Measurements from ENCODE around the gene GYG2.
"Not testable (repeated sequence)": the region's sequence is repeated elsewhere in the genome, so short reads cannot be mapped to it uniquely, and the experiment has no call there.

Gene GYG2

DNA sequence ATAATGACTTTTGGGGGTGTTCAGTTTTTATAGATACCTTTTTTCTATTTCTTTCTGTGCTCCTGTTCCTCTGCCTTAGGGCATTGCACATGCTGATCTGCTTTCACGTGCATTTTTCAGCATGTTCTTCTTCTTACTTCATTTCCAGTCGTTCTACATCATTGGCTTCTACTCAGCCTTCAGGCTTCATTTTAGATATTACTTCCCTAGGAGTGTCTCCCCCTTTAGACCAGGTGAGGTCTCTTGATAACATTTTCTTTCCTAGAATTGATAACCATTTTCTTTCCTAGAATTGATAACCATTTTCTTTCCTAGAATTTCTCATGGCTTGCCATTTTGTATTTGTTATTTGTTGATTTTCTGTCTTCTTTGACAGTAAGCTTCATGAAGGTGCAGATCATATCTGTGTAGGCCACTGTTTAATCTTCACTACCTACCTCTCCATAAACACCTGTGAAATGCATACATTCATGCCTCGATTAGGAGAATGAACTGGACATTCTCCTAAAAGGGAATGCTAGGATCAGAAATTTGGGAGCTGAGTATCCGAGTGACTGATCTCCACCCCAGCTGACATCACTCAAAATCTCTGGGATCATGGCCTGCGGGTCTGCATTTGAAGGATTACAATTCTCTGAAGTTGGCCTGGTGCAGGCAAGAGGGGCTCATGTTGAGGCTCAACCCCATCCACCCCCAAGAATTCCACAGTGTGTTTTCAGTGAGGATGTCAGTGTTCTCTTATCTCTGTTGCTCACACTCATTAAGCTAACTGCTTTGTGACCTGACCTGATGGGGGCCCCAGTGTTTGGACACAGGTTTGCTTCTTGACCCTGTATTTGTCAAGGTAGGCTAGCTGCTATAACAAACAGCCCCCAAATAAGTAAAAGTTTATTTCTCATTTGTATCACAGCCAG lies 45.7 kb downstream of the GYG2 start:
- no peak for DNase-seq

DNA sequence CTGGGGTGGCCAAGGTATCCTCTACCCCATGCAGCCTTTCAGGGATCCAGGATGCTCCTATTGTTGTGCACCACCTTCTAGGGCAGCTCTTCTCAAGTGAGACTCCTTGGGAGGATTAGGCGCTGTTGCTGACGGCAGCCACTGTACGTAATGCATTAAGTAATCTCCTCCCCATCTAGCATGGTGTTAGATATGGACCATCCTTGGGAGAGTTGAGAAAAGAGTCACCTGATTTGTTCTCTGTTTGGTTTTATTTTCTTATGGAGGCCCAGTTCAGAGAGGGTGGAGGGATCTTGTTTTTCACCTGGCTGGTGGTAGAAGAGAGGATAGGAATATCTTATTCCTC lies 46.4 kb downstream of the GYG2 start:
- no peak for DNase-seq

DNA sequence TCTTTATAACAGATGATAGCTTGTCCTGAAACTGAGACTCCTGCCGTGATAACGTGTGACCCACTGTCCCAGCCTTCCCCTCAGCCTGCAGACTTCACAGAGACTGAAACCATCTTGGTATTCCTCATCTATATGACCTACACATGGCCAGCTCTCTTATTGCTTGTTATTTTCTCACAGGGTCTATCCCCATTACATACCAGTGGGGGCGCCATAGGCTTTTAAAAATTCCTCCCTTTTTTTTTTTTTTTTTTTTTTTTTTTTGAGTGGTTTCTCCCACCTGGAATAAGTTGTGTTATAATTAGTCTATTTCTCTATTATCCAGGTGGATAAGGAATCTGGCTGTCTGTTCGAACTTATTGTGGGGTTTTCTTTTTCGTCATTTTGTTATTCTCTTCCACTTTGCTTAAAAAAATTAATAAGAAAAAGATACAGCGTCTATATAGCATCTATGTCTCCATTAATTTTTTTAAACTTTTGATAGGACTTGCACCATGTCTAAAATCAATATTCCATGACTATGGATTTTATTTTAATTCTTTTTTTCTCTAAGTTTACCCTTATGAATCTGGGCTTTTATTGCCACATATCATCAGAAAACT lies 47.2 kb downstream of the GYG2 start:
- DNase-seq = peak; percentile 6 to 16

DNA sequence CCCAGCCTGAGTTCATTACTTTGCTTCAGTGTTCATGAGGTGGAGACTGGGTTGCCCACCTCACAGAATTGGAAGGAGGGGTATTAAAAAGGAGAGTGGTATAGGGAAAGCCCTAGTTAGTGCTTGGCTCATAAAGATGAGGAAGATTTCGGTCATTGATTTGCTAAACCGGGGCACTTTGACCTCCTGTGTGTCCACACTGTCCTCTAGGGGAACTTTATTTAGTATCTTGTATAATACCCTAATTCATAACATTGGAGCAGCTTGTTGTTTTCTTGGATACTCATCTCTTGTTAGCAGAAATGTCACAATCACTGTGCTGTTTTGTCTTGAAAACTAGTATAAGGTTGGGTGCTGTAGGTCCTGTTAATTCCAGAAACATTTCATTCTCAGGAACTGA lies 49.8 kb downstream of the GYG2 start:
- DNase-seq = no peak

DNA sequence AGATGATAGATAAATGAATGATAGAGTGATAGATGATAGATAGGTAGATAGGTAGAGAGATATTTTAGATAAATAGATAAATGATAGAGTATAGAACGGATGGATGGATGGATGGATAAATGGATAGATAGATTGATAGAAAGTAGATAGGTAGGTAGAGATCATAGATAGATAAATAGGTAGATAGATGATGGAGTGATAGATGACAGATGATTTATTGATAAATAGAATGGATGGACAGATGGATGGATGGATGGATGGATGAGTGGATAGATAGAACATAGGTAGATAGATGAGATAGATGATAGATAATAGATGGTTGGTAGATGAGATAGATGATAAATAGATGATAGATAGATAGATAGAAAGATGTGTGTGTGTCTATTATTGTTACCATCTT lies 50.9 kb downstream of the GYG2 start:
- no peak for DNase-seq

DNA sequence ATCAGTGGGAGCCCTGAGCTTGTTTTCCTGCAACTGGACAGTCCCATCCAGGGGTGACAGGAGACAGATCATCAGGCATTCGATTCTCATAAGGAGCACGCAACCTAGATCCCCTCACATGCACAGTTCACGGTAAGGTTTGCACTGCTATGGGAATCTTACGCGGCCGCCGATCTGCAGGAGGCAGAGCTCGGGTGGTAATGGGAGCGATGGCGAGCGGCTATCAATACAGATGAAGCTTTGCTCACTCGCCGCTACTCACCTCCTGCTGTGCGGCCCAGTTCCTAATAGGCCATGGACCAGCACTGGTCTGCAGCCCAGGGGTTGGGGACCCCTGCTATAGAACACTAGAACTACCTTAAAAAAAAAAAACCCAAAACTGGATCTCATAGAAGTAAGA lies 55.0 kb downstream of the GYG2 start:
- no peak for DNase-seq

DNA sequence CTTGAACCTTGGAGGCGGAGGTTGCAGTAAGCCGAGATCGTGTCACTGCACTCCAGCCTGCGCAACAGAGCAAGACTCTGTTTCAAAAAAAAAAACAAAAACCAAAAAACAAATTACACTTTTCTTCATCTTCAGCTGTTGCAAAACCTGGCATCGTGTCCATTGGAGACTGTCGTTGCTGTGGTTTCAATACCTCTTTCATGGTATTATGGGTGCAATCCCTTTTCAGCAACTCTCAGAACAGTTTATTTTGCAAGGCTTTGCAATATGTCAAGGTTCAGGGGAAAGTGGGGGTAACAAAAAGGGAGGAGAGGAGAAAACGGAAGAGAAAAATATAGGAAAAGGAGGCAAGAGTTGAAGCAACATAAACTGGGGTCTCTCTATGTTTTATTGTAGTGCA lies 59.6 kb downstream of the GYG2 start:
- DNase-seq = peak; percentile 27

DNA sequence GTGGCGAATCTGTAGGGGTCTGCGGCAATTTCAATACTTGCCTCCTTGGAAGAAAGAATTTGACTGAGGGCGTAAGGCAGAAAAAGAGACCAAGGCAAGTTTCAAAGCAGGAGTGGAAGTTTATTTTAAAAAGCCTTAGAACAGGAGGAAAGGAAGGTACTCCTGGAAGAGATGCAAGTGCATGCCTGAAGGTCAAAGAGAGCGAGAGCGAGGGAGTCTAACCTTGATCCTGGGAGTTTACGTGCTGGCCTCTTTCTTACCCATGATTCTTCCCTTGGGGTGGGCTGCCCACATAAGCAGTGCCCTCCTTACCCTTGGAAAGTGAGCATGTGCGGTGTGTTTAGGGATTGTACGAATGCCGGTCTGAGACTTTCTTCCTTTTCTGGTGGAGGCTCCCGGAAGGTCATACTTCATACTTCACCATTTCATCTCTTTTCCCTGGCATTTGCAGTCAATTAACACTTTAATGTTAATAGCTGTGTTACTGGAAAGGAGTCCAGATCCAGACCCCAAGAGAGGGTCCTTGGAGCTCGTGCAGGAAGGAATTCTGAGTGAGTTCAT lies 60.4 kb downstream of the GYG2 start:
- DNase-seq = peak in 1 of 2 donors; percentile 1

DNA sequence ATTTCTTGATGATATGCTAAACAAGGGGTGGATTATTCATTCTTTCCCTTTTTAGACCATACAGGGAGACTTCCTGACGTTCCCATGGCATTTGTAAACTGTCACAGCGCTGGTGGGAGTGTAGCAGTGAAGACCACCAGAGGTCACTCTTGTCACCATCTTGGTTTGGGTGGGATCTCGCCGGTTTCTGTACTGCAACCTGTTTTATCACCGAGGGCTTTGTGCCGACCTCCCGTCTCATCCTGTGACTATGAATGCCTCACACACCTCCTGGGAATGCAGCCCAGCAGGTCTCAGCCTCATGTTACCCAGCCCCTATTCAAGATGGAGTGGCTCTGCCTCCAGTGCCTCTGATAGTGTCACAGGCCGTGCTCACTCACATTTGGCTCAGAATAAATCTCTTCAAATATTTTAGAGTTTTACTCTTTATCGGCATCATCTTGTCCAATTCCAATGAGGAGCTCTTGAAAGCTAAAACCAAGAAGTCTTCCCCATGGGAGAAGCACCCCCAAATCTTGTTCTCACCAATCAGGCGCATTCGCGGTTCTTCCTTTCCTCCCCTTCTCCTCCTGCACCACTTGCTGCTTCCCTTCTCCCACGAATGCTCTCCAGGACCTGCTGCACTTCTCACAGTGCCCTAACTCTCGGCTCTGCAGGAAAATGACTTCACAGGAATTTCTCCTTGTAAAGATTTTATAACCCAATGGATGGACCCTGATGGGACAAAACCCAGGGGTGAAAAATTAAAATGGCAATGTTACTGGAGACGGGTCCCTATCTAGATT lies 61.2 kb downstream of the GYG2 start:
- not testable (repeated sequence) for DNase-seq

DNA sequence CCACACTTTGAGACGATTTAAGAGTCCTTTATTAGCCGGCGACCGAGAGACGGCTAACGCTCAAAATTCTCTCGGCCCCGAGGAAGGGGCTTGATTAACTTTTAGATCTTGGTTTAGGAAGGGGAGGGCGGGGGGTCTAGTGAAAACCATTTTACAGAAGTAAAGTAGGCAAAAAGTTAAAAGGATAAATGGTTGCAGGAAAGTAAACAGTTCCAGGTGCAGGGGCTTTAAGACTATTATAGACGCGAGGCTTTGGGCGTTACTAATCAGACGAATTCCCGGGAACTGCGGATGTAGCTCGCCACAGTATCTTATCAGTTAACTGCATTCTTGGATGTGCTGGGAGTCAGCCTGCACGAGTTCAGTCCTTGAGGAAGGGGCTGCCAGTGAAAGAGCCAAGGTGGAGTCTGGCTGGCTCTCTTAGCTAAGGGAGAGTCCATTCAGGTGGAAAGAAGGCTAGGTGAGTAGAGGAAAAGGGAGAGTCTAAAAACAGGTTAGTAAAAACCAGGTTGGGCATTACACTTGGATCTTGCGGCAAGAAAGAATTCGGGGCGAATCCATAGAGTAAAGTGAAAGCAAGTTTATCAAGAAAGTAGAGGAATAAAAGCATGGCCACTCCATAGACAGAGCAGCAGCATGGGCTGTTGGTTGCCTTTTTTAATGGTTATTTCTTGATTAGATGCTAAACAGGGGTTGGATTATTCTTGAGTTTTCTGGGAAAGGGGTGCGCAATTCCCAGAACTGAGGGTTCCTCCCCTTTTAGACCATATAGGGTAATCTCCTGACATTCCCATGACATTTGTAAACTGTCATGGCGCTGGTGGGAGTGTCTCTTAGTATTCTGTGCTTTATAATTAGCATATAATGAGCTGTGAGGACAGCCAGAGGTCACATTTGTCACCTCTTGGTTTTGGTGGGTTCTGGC lies 62.1 kb downstream of the GYG2 start:
- DNase-seq = not testable (repeated sequence)

DNA sequence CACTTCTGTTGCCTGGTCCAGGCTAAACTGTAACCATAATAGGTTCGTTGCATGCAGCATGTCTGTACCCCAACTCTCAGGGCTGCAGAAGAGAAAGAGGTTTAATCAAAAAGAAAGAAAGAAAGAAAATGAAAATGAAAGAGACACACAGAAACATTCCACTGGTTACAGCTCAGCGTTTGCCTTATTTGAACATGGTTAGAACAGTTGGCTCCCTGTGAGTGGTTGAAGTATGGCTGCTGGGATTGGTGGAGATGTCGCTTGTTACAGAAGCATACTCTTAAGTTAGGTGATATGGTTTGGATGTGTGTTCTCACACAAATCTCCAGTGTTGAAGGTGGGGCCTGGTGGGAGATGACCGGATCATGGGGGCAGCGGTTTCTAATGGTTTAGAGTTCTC lies 64.1 kb downstream of the GYG2 start:
- no peak for DNase-seq

DNA sequence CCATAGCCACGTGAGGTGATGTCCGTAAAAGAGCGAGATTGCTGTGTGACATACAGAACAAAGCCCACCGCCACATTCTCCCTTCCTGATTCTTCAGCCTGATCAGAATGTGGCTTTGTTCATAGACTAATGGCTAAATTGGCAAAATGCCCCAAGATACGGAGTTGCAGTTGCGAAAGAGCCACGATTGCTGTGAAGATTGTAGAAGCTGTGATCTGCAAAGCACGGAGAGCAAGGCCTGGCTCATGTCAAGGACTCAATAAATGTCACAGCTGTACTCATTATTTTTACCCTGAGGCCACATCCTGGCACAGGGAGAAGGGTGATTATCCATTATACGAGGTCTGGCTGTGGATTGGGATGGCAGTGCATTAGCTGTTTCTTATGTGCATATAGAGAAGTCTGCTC lies 66.2 kb downstream of the GYG2 start:
- DNase-seq = peak in 1 of 2 donors; percentile 25

DNA sequence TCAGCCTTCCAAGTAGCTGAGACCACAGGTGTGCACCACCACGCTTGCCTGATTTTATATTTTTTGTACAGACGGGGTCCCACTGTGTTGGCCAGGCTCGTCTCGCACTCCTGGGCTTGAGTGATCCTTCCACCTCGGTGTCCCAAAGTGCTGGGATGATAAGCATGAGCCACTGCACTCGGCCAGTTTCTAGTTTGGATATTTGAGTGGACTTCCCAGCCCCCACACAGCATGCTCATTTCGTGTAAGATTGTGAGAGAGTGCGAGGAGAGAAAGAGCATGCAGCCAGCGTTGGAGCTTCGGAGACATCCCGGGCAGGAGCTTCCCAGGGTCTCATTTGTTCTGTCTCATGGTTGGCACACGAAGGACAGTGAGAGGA lies 68.6 kb downstream of the GYG2 start:
- DNase-seq = no peak

DNA sequence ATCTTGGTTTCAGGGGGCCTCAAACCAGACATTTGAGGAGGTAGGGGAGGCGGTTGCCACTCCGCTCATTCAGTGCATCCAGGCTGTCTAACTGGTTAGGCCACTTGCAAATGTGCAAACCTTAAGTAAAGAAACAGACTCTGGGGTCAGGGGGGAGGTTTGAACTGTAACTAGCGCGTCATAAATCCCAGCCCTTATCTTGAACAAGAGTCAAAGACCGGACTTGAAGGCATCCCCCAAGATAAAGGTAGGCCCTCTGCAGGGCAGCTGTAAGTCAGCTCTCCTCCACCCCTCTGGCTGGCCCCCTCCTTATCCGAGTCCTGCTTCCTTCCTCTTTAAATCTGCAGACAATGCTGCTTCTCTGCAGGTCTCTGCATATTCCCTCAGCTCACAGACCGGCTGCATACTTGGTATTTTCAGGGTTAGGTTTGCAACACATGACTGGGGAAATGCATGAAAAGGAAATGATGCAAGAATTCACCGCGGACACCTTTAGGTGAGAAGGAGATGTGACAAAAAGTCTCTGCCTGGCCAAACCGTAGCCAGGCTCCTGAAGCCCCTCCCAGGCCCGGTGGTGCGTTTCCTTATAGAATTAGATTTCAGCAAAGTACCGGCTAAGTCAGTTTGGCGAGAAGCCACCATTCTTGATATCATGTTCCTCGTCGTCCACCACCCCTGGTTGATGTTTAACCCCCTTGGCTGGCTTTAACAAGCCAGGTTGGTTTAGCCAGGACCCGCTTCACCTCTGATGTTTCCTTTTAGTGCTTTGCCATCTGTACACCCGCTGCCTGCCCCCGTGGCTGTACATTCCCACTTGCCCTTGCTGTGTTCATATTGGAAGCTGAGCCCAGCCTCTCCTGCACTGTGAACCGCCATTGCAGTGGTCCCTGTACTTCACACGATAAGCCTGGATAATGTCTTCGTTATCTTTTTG lies 69.2 kb downstream of the GYG2 start:
- peak in 1 of 2 donors; percentile 1 for DNase-seq

DNA sequence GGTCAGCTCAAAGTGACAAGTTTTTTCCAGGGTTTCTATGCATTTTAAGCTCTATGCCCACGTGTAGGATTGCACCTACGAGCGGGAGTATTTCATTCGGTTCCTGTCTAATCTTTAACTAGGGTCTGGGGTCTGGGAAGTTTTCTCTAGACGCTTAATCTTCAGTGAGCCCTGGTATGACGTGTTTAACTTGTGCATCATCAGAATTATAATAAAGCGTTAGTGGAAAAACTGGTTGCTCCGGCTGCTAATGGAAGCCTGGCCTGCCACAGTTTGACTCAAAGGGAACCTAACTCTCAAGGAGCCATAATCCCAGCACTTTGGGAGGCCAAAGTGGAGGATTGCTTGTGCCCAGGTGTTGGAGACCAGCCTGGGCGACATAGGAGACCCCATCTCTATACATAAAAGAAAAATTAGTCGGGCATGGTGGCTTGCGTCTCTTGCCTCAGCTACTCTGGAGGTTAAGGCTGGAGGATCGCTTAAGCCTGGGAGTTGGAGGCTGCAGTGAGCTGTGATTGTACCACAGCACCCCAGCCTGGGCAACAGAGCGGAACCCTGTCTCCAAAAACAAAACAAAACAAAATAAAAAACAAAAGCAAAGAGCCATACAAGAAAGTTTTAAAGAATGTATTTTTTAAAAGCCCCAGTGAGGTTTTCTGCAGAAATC lies 70.2 kb downstream of the GYG2 start:
- no peak for DNase-seq

DNA sequence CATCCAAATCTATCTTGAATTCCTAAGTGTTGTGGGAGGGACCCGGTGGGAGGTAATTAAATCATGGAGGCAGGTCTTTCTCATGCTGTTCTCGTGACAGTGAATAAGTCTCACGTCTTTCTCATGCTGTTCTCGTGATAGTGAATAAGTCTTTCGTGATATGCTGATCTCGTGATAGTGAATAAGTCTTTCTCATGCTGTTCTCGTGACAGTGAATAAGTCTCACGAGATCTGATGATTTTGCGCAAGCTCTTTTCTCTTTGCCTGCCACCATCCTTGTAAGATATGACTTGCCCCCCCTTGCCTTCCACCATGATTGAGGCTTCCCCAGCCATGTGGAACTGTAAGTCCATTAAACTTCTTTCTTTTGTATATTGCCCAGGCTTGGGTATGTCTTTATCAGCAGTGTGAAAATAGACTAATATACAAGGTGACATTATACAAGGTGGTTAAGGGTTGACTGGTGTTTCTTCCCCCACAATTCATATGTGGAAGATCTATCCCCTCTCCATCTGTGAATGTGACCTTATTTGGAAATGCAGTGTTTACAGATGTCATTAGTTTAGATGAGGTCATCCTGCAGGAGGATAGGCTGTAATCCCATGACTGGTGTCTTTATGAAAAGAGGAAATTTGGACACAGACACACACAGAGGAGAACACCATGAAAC lies 72.8 kb downstream of the GYG2 start:
- peak; percentile 23 to 57 for DNase-seq

DNA sequence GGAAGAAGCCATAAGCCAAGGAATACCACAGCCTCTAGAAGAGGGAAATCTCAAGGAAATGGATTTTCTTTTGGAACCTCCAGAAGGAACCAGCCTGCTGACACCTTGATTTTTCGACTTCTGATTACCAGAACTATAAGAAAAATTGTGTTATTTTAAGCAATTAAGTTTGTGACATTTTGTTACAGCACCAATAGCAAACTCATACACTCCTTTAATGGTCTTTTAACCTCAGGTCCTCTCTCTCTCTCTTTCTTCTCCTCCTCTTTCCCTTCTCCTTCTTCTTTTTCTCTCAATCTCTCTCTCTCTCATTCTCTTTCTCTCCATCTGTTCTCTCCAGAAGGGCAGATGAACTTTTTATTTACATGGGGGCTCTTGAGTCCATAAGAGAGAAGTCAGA lies 74.1 kb downstream of the GYG2 start:
- DNase-seq = no peak

DNA sequence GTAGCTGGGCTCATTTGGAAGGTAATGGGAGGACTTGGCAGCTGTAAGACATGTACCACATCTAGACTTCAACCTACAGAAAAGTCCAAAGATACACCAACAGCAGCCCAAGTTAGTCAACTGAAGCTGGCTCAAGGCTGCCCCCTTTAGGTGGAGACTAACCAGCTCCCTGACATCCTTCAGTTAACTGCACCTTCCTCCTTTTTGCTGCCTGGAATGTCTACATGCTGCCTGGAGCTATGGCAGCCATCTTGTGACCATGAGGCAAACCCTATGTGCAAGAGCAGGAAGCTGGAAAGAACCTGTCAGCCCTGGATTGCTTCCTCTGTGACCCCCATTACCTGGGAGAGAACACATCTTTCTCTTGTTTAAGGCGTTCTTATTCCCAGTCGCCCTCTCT lies 74.6 kb downstream of the GYG2 start:
- no peak for DNase-seq

DNA sequence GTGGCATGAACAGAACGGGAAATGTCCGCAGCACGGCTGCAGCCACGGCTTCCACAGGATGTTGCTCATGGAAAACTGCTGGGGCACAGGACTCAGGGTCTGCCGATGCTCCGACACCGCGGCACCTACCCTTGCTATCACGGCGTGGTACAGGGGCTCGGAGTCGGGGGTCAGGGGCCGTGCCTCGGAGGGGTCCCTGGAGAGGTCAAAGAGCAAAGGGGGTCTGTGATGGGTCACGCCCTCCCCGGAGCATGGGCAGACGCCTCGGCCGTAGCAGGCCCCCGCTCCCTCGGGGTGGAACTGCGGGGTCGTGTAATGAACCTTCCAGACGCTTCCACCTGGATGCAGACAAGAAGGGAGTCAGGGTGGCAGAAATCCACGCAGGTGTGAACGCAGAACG lies 78.6 kb downstream of the GYG2 start:
- no peak for DNase-seq

DNA sequence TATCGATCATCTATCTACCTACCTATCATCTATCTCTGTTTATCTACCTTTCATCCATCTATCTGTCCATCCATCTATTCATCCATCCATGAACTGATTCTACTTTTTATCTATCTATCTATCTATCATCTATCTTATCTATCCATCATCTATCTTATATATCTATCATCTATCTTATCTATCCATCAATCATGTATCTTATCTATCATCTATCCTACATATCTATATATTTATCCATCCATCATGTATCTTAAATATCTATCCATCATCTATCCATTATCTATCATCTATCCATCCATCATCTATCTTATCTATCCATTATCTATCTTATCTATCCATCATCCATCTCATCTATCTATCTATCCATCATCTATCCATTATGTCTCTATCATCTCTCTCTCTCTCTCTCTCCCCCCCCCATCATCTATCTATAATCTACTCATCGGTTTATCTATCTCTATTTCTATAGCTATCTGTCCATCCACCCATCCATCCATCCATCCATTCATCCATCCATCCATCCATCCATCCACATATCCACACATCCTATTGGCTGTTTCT lies 79.5 kb downstream of the GYG2 start:
- DNase-seq = no peak

All from inflammatory macrophage treated with lipopolysaccharide for 1 hour (primary cell).